GM13977 (cell line): ENCODE measurements around the gene EDDM3A.

Experiments
- DNase-seq: peaks from one replicate; pipeline ENCODE4 v3.0.0; 2012; ENCODE audit warnings: low spot score
- in situ Hi-C: fragments of 300-500 bp; cut with MboI; formaldehyde crosslinking; loops from one replicate; pipeline ENCODE4 v1.12.0; 2022; ENCODE audit warnings: low sequenced_read_pairs, low pct_unique_long_range_greater_than_20kb, mixed read lengths, inconsistent platforms; ENCODE audit not compliant: unreplicated experiment
- TF ChIP-seq, protein P1 (sequence below): IDR thresholded peaks from 2 replicates; pipeline ENCODE4 v1.5.1; 2012; ENCODE audit warnings: mild to moderate bottlenecking, control low read depth; ENCODE audit not compliant: insufficient read depth; ENCODE audit errors: extremely low read depth, missing control alignments

EDDM3A gene

DNA sequence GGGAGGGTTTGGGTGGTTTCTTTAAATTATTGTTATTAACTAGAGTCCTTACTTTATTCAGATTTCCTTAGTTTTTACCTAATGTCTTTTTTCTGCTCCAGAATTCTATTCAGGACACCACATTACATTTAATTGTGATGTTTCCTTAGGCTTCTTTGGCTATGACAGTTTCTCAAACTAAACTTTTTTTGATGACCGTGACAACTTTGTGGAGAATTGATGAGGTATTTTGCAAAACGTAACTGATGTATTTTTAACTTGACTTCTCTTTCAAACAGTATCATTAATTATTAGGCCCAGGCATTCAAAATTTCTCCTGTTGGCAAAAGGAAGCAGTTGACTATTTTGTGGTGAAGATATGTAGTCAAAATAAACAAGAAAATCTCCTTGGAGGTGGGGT is 45.9 kb downstream of the EDDM3A start:
- TF ChIP-seq, protein P1, sequence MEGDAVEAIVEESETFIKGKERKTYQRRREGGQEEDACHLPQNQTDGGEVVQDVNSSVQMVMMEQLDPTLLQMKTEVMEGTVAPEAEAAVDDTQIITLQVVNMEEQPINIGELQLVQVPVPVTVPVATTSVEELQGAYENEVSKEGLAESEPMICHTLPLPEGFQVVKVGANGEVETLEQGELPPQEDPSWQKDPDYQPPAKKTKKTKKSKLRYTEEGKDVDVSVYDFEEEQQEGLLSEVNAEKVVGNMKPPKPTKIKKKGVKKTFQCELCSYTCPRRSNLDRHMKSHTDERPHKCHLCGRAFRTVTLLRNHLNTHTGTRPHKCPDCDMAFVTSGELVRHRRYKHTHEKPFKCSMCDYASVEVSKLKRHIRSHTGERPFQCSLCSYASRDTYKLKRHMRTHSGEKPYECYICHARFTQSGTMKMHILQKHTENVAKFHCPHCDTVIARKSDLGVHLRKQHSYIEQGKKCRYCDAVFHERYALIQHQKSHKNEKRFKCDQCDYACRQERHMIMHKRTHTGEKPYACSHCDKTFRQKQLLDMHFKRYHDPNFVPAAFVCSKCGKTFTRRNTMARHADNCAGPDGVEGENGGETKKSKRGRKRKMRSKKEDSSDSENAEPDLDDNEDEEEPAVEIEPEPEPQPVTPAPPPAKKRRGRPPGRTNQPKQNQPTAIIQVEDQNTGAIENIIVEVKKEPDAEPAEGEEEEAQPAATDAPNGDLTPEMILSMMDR, result no peak
- in situ Hi-C loops, result no loop called here
- no peak for DNase-seq

DNA sequence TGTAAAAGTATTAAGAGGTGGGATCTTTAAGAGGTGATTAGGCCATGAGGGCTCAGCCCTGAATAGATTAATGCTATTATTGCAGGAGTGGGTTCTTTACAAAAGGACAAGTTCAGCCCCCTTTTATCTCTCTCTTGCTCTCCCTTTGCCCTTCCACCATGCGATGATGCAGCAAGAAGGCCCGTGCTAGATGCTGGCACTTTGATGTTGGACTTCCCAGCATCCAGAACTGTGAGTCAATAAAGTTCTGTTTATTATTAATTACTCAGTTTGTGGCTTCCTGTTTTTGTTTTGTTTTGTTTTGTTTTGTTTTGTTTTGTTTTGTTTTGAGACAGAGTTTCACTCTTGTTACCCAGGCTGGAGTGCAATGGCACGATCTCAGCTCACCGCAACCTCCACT is 46.9 kb downstream of the EDDM3A start:
- TF ChIP-seq, protein P1, result no peak
- no peak for DNase-seq
- in situ Hi-C loops, result no loop called here

DNA sequence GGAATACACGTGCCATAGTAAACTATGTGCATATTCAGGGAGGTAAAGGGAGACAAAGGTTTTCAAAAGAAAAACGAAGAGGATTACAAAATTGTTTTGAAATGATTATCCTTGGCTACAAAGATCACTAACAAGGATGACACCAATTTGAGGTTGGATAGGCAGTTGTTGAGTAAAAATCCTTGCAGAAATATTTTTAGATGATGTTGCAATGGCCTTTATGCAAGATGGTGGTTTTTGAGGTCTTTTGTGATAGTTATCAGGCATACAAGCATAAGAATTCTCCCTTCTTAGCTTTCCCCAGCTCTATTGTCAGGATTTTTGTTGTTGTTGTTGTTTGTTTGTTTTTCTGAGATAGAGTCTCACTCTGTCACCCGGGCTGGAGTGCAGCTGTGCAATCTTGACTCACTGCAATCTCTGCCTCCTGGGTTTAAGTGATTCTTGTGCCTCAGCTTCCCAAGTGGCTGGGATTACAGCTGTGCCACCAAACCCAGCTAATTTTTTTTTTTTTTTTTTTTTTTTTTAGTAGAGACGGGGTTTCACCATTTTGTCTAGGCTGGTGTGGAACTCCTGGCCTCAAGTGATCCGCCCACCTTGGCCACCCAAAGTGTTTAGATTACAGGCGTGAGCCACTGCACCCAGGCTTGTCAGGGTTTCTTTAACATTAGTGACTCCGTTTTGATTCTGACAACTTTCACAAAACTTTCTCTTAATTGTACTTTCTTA is 49.1 kb downstream of the EDDM3A start:
- TF ChIP-seq, protein P1, result no peak
- in situ Hi-C loops, result no loop called here
- no peak for DNase-seq

DNA sequence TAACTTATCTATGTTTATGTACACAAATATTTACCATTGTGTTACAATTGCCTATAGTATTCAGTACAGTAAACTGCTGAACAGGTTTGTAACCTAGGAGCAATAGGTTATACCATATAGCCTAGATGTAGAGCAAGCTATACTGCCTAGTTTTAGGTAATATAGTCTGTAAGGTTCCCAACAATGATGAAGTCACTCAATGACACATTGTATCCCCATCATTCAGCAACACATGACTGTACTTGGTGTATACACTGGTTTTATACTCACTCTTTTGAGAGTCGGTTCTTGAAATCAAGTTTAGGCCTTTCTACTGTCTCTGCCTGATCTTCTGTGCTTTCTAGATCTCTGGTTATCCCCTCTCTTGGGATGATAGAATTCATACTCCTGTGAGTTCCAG is 51.5 kb downstream of the EDDM3A start:
- in situ Hi-C loops, result no loop called here
- TF ChIP-seq, protein P1, result no peak
- no peak for DNase-seq
